ENCODE data around the gene PDE5A. TPM values are rescaled to one million over a fixed set of nuclear protein-coding genes. Genes with fewer than 3 reads are reported as not detected.

PDE5A gene
- total and polyA plus RNA-seq, 10 of the 15 experiments (the other 5 are each of a cell fraction or from before 2014, with no cell fraction given) = under 0.01 to 3.9 (median 0.26) TPM; not detected in 1

DNA sequence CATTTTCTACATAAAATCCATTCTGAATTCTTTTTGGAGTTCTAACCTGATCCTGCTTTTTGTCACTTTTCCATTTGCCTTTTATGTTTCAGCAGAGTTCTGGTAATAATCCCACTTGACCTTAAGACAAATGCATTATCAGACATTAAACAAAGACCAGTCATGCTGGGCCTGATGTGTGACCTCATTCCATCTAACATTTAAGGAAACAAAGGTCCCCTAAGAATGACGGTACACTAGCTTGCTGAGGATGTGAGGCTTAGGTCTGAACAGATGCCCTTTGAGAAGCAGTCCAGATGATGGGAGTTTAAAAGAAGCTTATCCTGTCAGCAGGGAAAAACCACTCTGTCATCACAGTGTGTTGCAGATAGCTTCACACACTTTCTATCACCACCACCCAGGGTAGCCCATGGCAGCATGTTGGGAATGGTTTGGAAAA, 38.1 kb upstream of the PDE5A start:
- no peak for ATAC-seq
- ChIA-PET POLR2A (no interaction called here), SMC1A (ENCODE audit: uncharacterized antibody, unreplicated experiment) (interaction anchor here (1.1 to 1.5 kb wide), 2 partner anchors 26 to 78 kb away, joined by 3 read pairs; no protein-coding TSS in a partner anchor), RAD21 (ENCODE audit: unreplicated experiment) (no interaction called here), CTCF (no interaction called here)
- H3K27ac ChIP-seq (ENCODE audit: control insufficient read depth, insufficient read depth) = no peak overlapping the region
- WGBS (ENCODE audit: insufficient coverage, insufficient replicate concordance, low lambda C conversion rate, missing lambda C conversion rate) = 95% methylated on average over 1 of the region's 1 CpG
- H3K4me2 ChIP-seq (ENCODE audit: control insufficient read depth, insufficient read depth) = no peak overlapping the region
- no TSS peak for BruUV-seq (replicated peaks)
- no peak for FAIRE-seq
- peaks cover 3% of the 10 kb centered on the region; the same call in 1 of the 2 replicates for H3K4me1 ChIP-seq (ENCODE audit: control insufficient read depth, insufficient read depth, low read length)
- H3K4me3 ChIP-seq = no peak overlapping the region
- DNase-seq (ENCODE audit: low read depth, low spot score) = no peak
- H4K20me1 ChIP-seq (ENCODE audit: control insufficient read depth, insufficient read depth) = no peaks in the 10 kb centered on the region
- TF ChIP-seq, protein P1, sequence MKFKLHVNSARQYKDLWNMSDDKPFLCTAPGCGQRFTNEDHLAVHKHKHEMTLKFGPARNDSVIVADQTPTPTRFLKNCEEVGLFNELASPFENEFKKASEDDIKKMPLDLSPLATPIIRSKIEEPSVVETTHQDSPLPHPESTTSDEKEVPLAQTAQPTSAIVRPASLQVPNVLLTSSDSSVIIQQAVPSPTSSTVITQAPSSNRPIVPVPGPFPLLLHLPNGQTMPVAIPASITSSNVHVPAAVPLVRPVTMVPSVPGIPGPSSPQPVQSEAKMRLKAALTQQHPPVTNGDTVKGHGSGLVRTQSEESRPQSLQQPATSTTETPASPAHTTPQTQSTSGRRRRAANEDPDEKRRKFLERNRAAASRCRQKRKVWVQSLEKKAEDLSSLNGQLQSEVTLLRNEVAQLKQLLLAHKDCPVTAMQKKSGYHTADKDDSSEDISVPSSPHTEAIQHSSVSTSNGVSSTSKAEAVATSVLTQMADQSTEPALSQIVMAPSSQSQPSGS (IDR thresholded peaks at IDR 0.05; ENCODE audit: low read length) = no peak
- TF ChIP-seq, protein P2, sequence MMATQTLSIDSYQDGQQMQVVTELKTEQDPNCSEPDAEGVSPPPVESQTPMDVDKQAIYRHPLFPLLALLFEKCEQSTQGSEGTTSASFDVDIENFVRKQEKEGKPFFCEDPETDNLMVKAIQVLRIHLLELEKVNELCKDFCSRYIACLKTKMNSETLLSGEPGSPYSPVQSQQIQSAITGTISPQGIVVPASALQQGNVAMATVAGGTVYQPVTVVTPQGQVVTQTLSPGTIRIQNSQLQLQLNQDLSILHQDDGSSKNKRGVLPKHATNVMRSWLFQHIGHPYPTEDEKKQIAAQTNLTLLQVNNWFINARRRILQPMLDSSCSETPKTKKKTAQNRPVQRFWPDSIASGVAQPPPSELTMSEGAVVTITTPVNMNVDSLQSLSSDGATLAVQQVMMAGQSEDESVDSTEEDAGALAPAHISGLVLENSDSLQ (IDR thresholded peaks at IDR 0.05) = no peak
- TF ChIP-seq SMC3 (IDR thresholded peaks at IDR 0.05; ENCODE audit: borderline replicate concordance, low read length) = no peak
- TF ChIP-seq, protein P3, sequence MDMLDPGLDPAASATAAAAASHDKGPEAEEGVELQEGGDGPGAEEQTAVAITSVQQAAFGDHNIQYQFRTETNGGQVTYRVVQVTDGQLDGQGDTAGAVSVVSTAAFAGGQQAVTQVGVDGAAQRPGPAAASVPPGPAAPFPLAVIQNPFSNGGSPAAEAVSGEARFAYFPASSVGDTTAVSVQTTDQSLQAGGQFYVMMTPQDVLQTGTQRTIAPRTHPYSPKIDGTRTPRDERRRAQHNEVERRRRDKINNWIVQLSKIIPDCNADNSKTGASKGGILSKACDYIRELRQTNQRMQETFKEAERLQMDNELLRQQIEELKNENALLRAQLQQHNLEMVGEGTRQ (IDR thresholded peaks at IDR 0.05; ENCODE audit: borderline replicate concordance, low read depth, low read length) = no peak
- TF ChIP-seq, protein P4, sequence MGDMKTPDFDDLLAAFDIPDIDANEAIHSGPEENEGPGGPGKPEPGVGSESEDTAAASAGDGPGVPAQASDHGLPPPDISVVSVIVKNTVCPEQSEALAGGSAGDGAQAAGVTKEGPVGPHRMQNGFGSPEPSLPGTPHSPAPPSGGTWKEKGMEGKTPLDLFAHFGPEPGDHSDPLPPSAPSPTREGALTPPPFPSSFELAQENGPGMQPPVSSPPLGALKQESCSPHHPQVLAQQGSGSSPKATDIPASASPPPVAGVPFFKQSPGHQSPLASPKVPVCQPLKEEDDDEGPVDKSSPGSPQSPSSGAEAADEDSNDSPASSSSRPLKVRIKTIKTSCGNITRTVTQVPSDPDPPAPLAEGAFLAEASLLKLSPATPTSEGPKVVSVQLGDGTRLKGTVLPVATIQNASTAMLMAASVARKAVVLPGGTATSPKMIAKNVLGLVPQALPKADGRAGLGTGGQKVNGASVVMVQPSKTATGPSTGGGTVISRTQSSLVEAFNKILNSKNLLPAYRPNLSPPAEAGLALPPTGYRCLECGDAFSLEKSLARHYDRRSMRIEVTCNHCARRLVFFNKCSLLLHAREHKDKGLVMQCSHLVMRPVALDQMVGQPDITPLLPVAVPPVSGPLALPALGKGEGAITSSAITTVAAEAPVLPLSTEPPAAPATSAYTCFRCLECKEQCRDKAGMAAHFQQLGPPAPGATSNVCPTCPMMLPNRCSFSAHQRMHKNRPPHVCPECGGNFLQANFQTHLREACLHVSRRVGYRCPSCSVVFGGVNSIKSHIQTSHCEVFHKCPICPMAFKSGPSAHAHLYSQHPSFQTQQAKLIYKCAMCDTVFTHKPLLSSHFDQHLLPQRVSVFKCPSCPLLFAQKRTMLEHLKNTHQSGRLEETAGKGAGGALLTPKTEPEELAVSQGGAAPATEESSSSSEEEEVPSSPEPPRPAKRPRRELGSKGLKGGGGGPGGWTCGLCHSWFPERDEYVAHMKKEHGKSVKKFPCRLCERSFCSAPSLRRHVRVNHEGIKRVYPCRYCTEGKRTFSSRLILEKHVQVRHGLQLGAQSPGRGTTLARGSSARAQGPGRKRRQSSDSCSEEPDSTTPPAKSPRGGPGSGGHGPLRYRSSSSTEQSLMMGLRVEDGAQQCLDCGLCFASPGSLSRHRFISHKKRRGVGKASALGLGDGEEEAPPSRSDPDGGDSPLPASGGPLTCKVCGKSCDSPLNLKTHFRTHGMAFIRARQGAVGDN (IDR thresholded peaks at IDR 0.05) = no peak
- TF ChIP-seq ZBED1 (IDR thresholded peaks at IDR 0.05; ENCODE audit: borderline replicate concordance) = no peak
- TF ChIP-seq SREBF1 (IDR thresholded peaks at IDR 0.05; ENCODE audit: low read length) = no peak
- no peak for TF ChIP-seq YY1 (IDR thresholded peaks at IDR 0.05; ENCODE audit: low read depth, low read length)
- TF ChIP-seq, protein P5, sequence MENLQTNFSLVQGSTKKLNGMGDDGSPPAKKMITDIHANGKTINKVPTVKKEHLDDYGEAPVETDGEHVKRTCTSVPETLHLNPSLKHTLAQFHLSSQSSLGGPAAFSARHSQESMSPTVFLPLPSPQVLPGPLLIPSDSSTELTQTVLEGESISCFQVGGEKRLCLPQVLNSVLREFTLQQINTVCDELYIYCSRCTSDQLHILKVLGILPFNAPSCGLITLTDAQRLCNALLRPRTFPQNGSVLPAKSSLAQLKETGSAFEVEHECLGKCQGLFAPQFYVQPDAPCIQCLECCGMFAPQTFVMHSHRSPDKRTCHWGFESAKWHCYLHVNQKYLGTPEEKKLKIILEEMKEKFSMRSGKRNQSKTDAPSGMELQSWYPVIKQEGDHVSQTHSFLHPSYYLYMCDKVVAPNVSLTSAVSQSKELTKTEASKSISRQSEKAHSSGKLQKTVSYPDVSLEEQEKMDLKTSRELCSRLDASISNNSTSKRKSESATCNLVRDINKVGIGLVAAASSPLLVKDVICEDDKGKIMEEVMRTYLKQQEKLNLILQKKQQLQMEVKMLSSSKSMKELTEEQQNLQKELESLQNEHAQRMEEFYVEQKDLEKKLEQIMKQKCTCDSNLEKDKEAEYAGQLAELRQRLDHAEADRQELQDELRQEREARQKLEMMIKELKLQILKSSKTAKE (IDR thresholded peaks at IDR 0.05; ENCODE audit: low read depth, poor library complexity, severe bottlenecking) = no peak
- TF ChIP-seq, protein P6, sequence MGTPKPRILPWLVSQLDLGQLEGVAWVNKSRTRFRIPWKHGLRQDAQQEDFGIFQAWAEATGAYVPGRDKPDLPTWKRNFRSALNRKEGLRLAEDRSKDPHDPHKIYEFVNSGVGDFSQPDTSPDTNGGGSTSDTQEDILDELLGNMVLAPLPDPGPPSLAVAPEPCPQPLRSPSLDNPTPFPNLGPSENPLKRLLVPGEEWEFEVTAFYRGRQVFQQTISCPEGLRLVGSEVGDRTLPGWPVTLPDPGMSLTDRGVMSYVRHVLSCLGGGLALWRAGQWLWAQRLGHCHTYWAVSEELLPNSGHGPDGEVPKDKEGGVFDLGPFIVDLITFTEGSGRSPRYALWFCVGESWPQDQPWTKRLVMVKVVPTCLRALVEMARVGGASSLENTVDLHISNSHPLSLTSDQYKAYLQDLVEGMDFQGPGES (IDR thresholded peaks at IDR 0.05) = no peak
- no peak for TF ChIP-seq ZSCAN29 (IDR thresholded peaks at IDR 0.05)
- TF ChIP-seq FOXK2 (IDR thresholded peaks at IDR 0.05) = no peak
- intact Hi-C loops (cut with micrococcal nuclease; ENCODE audit: unreplicated experiment) = no loop called here
- H3K79me2 ChIP-seq (ENCODE audit: control insufficient read depth, insufficient read depth, low read length) = no peaks in the 10 kb centered on the region
- H2AFZ ChIP-seq (ENCODE audit: control insufficient read depth, low read depth, low read length) = no peak overlapping the region
- no peak overlapping the region for H3K9ac ChIP-seq (ENCODE audit: control insufficient read depth, insufficient read depth, low read length)
- H3K36me3 ChIP-seq (ENCODE audit: control insufficient read depth in 2 of 2, insufficient read depth in 2 of 2, low read length in 1 of 2) = no peaks in the 10 kb centered on the region
- no peaks in the 10 kb centered on the region for H3K9me3 ChIP-seq (replicated peaks; ENCODE audit: control insufficient read depth, insufficient read depth, low read length)
- H3K27me3 ChIP-seq (replicated peaks in 1 of 2; ENCODE audit: control insufficient read depth in 2 of 2, insufficient read depth in 2 of 2, low read length in 1 of 2) = no peaks in the 10 kb centered on the region
- in situ Hi-C loops (cut with MboI) = no loop called here

Data from GM12878 (cell line).